Ammon's horn (tissue), 1 donor: ENCODE data around the gene SECISBP2.

Experiments used
- DNase-seq: peaks from one replicate; pipeline ENCODE4 v3.0.0-alpha.2; 2016; ENCODE audit warnings: low spot score

Gene SECISBP2

GRCh38 chr9:89383030-89383720, 64.9 kb downstream of the SECISBP2 start:
- DNase-seq: no peak

DNA sequence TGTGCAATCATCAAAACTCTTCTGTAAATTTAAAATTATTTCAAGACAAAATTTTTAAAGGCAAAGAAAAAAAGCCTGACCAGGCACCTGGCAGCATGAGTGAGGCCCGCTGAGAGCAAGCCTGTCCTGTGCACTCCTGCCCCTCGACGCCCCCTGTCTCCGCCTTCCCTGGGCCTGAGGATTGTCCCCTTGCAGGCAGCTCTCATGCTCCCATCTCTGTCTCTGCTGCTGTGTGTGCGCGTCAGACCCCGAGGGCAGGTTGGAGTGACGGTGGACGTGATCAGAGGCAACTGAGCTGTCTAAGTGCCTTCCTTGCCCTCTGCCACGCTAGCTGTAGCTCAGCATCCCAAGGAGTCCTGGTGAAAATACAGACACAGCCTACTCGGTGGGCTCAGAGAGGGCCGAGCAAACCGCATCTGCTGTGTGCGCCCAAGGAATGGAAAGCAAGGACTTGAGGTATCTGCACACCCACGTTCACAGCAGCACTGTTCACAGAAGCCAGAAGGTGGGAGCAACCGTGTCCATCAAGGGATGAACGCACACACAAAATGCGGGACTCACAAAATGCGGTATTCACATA, 65.5 kb downstream of the SECISBP2 start:
- DNase-seq: no peak

DNA sequence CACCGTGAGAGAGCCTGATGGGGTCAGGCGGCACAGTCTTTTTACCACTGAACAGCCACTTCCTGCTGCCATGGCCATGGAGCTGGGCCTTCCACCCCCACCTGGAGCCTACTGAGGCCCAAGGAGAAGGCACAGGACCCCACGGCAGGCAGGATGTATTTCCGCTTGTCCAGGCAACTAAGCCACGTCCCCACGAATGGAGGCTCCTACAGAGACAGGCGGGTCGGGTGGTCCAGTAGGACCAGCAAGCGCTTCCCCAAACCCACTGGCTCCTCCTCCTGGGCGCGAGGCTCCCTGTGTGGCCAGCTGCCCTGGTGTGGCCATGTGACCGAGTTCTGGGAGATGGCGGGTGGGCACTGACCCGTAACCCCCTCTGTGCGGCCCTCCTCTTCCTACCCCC, 66.5 kb downstream of the SECISBP2 start:
- DNase-seq: no peak

DNA sequence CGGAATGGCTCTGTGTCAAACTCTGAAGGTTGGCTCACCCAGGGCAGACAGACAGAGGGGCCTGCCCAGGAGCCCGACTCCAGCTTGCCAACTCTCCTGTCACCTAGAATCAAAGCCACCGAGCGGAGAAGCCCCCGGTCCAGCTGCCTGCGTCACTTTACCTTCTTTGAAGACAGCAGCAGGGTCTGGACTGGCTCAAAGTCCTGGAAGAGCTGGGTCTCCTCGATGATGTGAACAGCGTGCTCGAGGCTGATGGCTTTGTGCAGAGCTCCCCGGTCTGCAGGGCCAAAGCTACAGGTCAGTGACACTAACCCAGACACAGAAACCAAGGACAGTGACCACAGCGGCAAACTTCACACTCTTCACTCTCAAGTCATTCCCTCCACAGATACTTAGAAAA, 67.9 kb downstream of the SECISBP2 start:
- DNase-seq: no peak

- DNase-seq: no peak
These were observed 68.5 kb downstream of the SECISBP2 start for GRCh38 chr9:89386797-89387196.

DNA sequence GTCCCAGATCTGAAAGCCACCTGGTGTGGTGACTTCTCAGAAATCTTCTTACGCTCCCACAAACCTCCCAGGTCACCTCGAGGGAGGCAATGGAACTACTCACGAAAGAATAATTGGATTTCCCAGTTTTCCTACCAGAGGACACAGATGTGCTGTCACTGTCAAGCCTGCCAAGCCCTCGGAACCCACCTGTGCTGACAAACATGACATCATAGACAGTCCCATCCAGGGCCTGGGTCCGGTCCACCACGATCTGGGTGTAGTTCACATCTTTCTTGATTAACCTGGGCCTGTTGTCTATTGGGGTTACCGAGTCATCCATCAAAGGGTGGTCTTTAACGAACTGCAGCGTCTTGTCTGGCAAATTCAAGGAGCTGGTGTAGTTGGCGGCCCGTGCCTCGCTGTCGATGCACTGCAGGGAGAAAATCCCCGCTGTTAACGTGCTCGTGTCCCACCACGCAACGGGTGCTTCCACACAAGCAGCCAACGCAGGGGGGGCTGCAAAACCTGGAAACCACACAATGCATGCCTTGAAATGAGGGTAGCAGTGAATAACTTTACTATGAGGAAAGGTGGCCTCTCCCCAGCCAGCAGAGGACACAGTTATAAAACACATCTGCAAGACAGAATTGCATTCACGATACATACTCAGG, 69.0 kb downstream of the SECISBP2 start:
- DNase-seq: no peak

DNA sequence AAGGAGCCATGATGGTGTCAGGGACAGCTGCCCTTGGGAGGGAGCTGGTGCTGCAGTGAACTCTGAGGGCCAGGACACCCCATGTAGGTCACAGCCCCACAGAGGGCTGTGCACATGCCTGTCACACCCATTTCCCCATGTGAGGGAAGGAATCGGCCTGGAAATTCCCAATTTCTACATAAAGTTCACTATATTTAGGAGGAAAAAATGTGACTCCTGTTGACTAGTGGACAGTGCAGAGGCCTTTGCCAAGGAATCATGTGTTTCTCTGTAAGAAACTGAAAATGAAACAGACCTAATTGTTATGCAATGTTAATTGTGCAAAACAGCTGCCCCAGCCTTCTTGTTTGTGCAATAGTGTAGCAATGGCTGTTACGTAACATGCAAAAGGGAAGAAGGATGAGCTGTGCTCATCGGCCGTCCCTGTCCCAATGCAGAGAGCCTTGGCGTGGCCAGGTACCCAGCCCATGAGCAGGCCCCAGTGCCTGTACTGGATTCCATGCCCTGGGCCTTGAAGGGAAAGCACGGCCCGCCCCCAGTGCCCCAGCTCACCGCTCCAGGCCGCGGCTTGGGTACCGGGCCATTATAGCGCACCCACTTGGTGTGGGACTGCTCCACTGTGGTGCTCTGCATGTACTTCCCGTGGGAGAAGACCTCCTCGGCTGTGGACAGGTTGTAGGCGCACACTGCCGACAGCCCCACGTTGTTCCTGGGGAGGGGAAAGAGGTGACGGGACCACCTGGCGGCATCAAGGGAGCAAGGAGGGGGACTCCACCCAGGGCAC, 70.0 kb downstream of the SECISBP2 start:
- DNase-seq: peak; percentile 77

GRCh38 chr9:89388868-89389177, 70.5 kb downstream of the SECISBP2 start:
- DNase-seq: no peak

GRCh38 chr9:89390068-89390555, 71.8 kb downstream of the SECISBP2 start:
- DNase-seq: no peak

- no peak for DNase-seq
These were observed 72.3 kb downstream of the SECISBP2 start for GRCh38 chr9:89390578-89391116.

GRCh38 chr9:89391585-89391984, 73.3 kb downstream of the SECISBP2 start:
- DNase-seq: no peak

GRCh38 chr9:89394412-89394811, 76.1 kb downstream of the SECISBP2 start:
- DNase-seq: no peak

DNA sequence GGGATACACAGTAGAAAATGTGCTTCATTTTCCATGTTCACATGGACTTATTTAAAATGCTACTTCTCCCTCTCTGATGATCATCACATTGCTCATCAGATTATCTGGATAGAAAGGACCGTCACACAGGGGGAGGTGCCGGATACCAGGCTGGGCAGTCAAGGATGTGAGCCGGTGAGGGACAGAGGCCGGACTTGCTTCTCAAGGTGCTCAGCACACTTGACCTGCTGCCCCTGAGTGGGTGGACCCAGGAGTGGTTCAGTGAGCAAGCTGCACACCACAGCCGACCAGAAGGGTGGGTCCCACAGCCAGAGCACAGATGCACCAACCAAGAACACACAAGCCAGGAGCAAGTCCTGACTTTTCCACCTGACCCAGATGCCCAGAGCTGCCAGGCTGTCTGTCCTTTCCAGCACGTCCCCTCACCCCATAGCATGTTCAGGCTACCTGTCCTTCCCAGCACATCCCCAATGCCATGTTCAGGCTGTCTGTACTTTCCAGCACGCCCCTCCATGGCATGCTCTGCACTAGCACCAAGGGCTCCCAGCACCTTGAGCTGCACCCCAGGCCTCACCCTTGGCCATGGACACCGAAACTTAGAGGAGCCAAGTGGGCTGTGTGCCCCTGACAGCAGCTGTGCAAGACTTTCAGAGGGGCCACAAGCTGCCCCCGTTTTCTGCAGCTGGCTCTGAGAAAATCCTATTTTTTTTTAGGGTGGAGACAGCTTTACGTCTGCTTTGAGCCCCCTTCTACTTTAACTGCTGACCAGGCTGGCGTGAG, 77.8 kb downstream of the SECISBP2 start:
- DNase-seq: no peak

DNA sequence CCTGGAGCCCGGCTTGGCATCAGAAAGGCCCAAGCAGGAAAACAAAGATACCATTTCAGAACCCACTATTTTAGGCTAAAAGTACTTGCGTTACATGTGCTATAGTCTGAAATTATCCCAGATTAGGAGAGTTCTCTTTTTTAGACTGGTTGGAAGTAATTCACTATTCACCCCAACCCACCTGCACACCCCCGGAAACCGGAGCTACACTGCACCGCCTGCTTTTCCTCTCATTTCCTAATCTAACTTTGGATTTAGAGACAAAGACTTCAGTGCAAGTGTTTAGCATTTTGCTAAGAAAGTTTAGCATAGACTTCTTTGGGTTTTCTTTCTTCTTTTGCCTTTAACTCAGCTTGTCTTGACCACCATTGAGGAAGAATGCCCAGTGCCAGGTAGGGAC, 79.2 kb downstream of the SECISBP2 start:
- DNase-seq: no peak

- DNase-seq: no peak
These were observed 80.3 kb downstream of the SECISBP2 start for GRCh38 chr9:89398621-89399020.

- peak; percentile 58 for DNase-seq
These were observed 82.3 kb downstream of the SECISBP2 start for GRCh38 chr9:89400403-89401116.

GRCh38 chr9:89402695-89403427, 84.6 kb downstream of the SECISBP2 start:
- no peak for DNase-seq

DNA sequence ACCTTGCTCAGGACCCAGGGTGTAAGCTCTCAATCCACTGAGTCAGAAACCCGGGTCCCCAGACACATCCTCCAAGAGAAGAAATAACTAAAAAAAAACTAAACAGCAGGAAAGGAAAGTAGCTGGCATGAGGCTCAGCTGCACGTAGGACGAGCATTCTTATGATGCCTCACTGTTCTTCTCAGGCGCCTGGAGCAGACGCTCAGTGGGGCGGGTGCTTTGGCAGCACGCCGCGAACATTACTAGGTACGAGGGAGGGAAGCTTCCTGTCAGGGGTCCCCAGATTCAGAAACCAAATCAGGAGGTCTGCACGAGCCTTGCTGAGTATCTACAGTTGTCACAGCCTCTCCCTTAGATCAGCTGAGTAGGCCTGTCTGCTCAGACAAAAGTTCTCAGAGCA, 85.8 kb downstream of the SECISBP2 start:
- DNase-seq: no peak

DNA sequence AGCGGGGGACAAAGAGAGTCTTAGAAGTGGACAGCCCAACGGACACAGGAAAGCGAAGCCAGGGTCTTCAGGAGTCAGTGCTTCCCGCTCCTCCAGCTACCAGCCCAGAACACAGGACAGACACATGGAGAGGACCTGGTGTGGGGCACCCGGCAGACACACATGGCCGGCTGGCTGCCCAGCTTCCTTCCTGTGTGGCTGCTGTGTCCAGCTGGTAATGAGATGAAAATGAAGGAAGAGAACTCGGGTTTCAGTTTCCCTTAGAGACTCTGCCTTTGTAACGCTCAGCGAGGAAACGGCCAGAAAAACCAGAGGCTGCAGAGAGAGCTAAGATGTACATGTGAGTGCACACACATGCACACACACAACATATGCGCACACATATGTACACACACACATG, 87.5 kb downstream of the SECISBP2 start:
- DNase-seq: peak; percentile 70

DNA sequence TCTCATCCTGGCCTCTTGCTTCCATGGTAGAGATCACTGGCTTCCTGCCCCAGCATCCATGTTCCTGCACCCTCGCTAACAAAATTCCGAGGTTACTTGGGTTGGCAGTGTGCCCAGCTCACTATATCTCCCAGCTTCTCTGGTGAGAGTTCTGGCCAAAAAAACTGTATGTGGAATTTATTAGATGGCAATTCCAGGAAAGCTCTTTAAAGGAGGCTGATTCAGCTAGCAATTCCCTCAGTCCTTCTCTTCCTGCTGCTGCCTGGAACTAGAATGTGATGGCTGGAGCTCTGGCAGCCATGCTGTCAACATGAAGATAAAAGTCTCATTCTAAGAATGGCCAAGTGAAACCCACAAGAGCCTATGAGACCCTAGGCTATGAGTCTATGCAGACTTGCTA, 88.8 kb downstream of the SECISBP2 start:
- DNase-seq: no peak
